GM18505 (cell line): Measurements from ENCODE around the gene ZNF467.

ENCODE experiments used
- ATAC-seq: cut with Tn5 transposase; IDR thresholded peaks from one replicate; pipeline ENCODE4 v1.9.1; 2021; ENCODE audit not compliant: unreplicated experiment
- POLR2A ChIP-seq: IDR thresholded peaks from 4 replicates; pipeline ENCODE4 v1.6.1; 2011; ENCODE audit warnings: borderline replicate concordance; ENCODE audit not compliant: insufficient read depth, insufficient read length; ENCODE audit errors: extremely low read depth

The ZNF467 gene

GRCh38 chr7:149716932-149717307 is 56.5 kb downstream of the ZNF467 start:
- ATAC-seq = no peak
- TF ChIP-seq POLR2A = no peak

- no peak for ATAC-seq
- no peak for TF ChIP-seq POLR2A
Observed at GRCh38 chr7:149716007-149716931, 57.1 kb downstream of the ZNF467 start.

- ATAC-seq = no peak
- no peak for TF ChIP-seq POLR2A
Observed at GRCh38 chr7:149715476-149715875, 57.9 kb downstream of the ZNF467 start.

GRCh38 chr7:149714910-149715471 is 58.4 kb downstream of the ZNF467 start:
- no peak for TF ChIP-seq POLR2A
- peak; percentile 12 for ATAC-seq
